K562 (cell line): ENCODE data around the gene NTM. TPM values are rescaled to one million over a fixed set of nuclear protein-coding genes. Genes with fewer than 3 reads are reported as not detected.

Experiments
- ATAC-seq: fragments of 200-7000 bp; cut with Tn5 transposase; 3 replicates; pipeline ENCODE4 v1.9.1; 2020; ENCODE audit warnings: moderate library complexity
- BruUV-seq: library from RNA; stranded (reverse); fragments of 400-500 nt; replicated peaks from 2 replicates; lab custom pipeline; 2021; lab: Mats Ljungman, UMichigan
- CTCF ChIA-PET: fragments of 300-600 bp; formaldehyde crosslinking; extraction: SDS; loops from one replicate; lab custom pipeline; 2021; ENCODE audit warnings: low intra/inter-chr PET ratio; lab: Yijun Ruan, JAX
- POLR2A ChIA-PET: fragments of 300-600, 350-650 bp; sonication (Branson Sonifier 250); formaldehyde crosslinking; extraction: SDS; loops from one replicate; lab custom pipeline; 2021; ENCODE audit warnings: antibody characterized with exemption, inconsistent platforms; lab: Yijun Ruan, JAX
- DNase-seq, 4 experiments: peaks; one replicate each; pipeline versions ENCODE4 v3.0.0 to v3.0.0-alpha.2; 2011 to 2018; ENCODE audit warnings: low spot score in 3 of 4, mixed read lengths in 3 of 4; ENCODE audit errors: extremely low read depth in 1 of 4
- FAIRE-seq: peaks from 2 replicates; lab custom pipeline; 2011; peaks lifted over from hg19 to GRCh38; lab: Jason Lieb, UNC
- H2AFZ ChIP-seq: 2 replicates; pipeline ENCODE4 v1.6.0; 2011; ENCODE audit warnings: low read depth, low read length, control low read depth, inconsistent platforms
- H3K27ac ChIP-seq: fragments of 200-600 bp; 3 replicates; pipeline ENCODE4 v1.8.0; 2011; ENCODE audit warnings: low read depth, mild to moderate bottlenecking, control low read depth, inconsistent platforms, low read length, moderate library complexity, mixed read lengths; ENCODE audit errors: extremely low read depth
- H3K27me3 ChIP-seq, 2 experiments: fragments of 300-600 bp in 1 of 2; 2 replicates in 1 of 2; 3 replicates in 1 of 2; pipeline versions ENCODE4 v1.6.0 to v1.8.0; 2011; ENCODE audit warnings: inconsistent platforms in 2 of 2, low read length in 2 of 2, mild to moderate bottlenecking in 1 of 2, mixed read lengths in 1 of 2, moderate library complexity in 1 of 2; ENCODE audit not compliant: control insufficient read depth in 2 of 2, insufficient read depth in 2 of 2
- H3K36me3 ChIP-seq: fragments of 300-600 bp; 3 replicates; pipeline ENCODE4 v1.8.0; 2011; ENCODE audit warnings: mild to moderate bottlenecking, low read length, inconsistent platforms; ENCODE audit not compliant: control insufficient read depth, insufficient read depth
- H3K4me1 ChIP-seq, 2 experiments: fragments of 200-600 bp in 1 of 2; replicated peaks in 1 of 2; 2 replicates in 1 of 2; 3 replicates in 1 of 2; pipeline versions ENCODE4 v1.5.1 to v1.8.0; 2011; ENCODE audit warnings: inconsistent platforms in 2 of 2, low read length in 2 of 2, mild to moderate bottlenecking in 1 of 2, mixed read lengths in 1 of 2, moderate library complexity in 1 of 2; ENCODE audit not compliant: control insufficient read depth in 2 of 2, insufficient read depth in 2 of 2
- H3K4me2 ChIP-seq: 2 replicates; pipeline ENCODE4 v1.6.1; 2011; ENCODE audit warnings: low read length, control low read depth, inconsistent platforms, mixed read lengths; ENCODE audit not compliant: insufficient read depth
- H3K4me3 ChIP-seq: fragments of 200-600 bp; sonication (generic), shearing (Covaris generic); 2 replicates; pipeline ENCODE4 v1.5.1; 2016; ENCODE audit warnings: control low read depth, inconsistent platforms
- H3K79me2 ChIP-seq: fragments of 200-600 bp; 3 replicates; pipeline ENCODE4 v1.8.0; 2011; ENCODE audit warnings: low read length, inconsistent platforms; ENCODE audit not compliant: control insufficient read depth, insufficient read depth
- H3K9ac ChIP-seq, 2 experiments: 2 replicates each; pipeline versions ENCODE4 v1.6.0 to v1.6.1; 2011; ENCODE audit warnings: low read depth in 2 of 2, low read length in 2 of 2, control low read depth in 1 of 2, inconsistent platforms in 1 of 2, mild to moderate bottlenecking in 1 of 2, mixed read lengths in 1 of 2; ENCODE audit not compliant: insufficient read depth in 1 of 2
- H3K9me1 ChIP-seq: one replicate; pipeline ENCODE4 v1.6.0; 2011; ENCODE audit warnings: inconsistent platforms, mild to moderate bottlenecking, low read length, moderate library complexity; ENCODE audit not compliant: control insufficient read depth, insufficient read depth
- H3K9me3 ChIP-seq: replicated peaks from 2 replicates; pipeline ENCODE4 v1.5.1; 2011; ENCODE audit warnings: low read depth, low read length, inconsistent platforms; ENCODE audit not compliant: control insufficient read depth, insufficient read depth
- H4K20me1 ChIP-seq: replicated peaks from 2 replicates; pipeline ENCODE4 v1.6.1; 2011; ENCODE audit warnings: low read length, inconsistent platforms, mixed read lengths; ENCODE audit not compliant: control insufficient read depth, insufficient read depth
- DIDO1 ChIP-seq: fragments of 450-650 bp; IDR thresholded peaks from 2 replicates; pipeline ENCODE4 v1.6.1; 2016; ENCODE audit warnings: low read depth, missing biosample characterization, missing genetic modification characterization
- ERF ChIP-seq: fragments of 450-650 bp; formaldehyde crosslinking; IDR thresholded peaks from 2 replicates; pipeline ENCODE4 v1.4.0; 2020; ENCODE audit warnings: mild to moderate bottlenecking, mixed read lengths
- GATAD2A ChIP-seq: fragments of 450-650 bp; IDR thresholded peaks from 2 replicates; pipeline ENCODE4 v1.6.1; 2017
- HCFC1 ChIP-seq: IDR thresholded peaks from 2 replicates; pipeline ENCODE4 v1.6.1; 2012; ENCODE audit warnings: low read depth, low read length, improper control_type of control experiment
- KAT8 ChIP-seq: fragments of 450-650 bp; IDR thresholded peaks from 2 replicates; pipeline ENCODE4 v1.6.1; 2016; ENCODE audit warnings: low read depth, mild to moderate bottlenecking
- RBBP5 ChIP-seq: fragments of 200-600 bp; sonication (generic); IDR thresholded peaks from 2 replicates; pipeline ENCODE4 v1.6.1; 2012; ENCODE audit warnings: borderline replicate concordance, mild to moderate bottlenecking, low read length, control low read depth, inconsistent platforms; ENCODE audit not compliant: insufficient read depth, poor library complexity, severe bottlenecking
- SP1 ChIP-seq: sonication (generic); formaldehyde crosslinking; IDR thresholded peaks from 2 replicates; pipeline ENCODE4 v1.8.1; 2022; ENCODE audit warnings: mild to moderate bottlenecking, missing genetic modification reagents
- ZNF12 ChIP-seq: sonication (generic); formaldehyde crosslinking; IDR thresholded peaks from 2 replicates; pipeline ENCODE4 v1.4.0; 2020; ENCODE audit warnings: mild to moderate bottlenecking, missing genetic modification reagents
- ZNF311 ChIP-seq: fragments of 250-450 bp; sonication (Bioruptor Pico); IDR thresholded peaks from 2 replicates; pipeline ENCODE4 v1.4.0; 2020; ENCODE audit warnings: mild to moderate bottlenecking, moderate library complexity
- ZNF586 ChIP-seq: fragments of 450-650 bp; formaldehyde crosslinking; conservative IDR thresholded peaks from 2 replicates; pipeline ENCODE4 v1.4.0; 2020; ENCODE audit warnings: mild to moderate bottlenecking, moderate library complexity
- ZNF695 ChIP-seq: fragments of 450-650 bp; formaldehyde crosslinking; IDR thresholded peaks from 2 replicates; pipeline ENCODE4 v1.4.0; 2020; ENCODE audit warnings: mild to moderate bottlenecking, moderate library complexity
- ZNF766 ChIP-seq: fragments of 200-800 bp; sonication (Bioruptor generic); conservative IDR thresholded peaks from 2 replicates; pipeline ENCODE4 v1.6.1; 2016; ENCODE audit warnings: missing genetic modification characterization, missing compliant biosample characterization
- WGBS: fragments of 100-300 bp; shearing (Covaris generic); methylation state at CpG from one replicate; pipeline ENCODE4 v1.1.6; 2016; ENCODE audit warnings: low coverage, mixed read lengths; ENCODE audit not compliant: insufficient coverage; ENCODE audit errors: missing lambda C conversion rate; 5-methylcytosine and 5-hydroxymethylcytosine counted together
- in situ Hi-C: fragments of 300-500 bp; cut with MboI; formaldehyde crosslinking; loops from 4 replicates; pipeline ENCODE4 v1.15.0; 2018; ENCODE audit warnings: inconsistent platforms, mixed read lengths
- intact Hi-C: fragments of 100-400 bp; cut with micrococcal nuclease; formaldehyde crosslinking; loops from 2 replicates; pipeline ENCODE4 v1.14.2; 2022
- polyA plus RNA-seq, 8 experiments: library from polyadenylated mRNA; depleted of rRNA in 4 of 8; stranded (reverse) in 5 of 8; unstranded in 3 of 8; fragments of >200 nt; fragmentation: Nextera tagmentation in 2 of 8; fragmentation: Illumina TruSeq in 1 of 8; extraction: Ambion mirVana in 2 of 8; extraction: Trizol in 1 of 8; gene quantifications; 2 replicates each; pipeline versions ENCODE4 v1.2.1 to v1.2.3, GENCODE V29; 2011 to 2014; ENCODE audit warnings: inconsistent platforms in 1 of 8, missing spikeins in 1 of 8
- total RNA-seq, 7 experiments: library from RNA; depleted of rRNA in 6 of 7; stranded (reverse); fragments of >200 nt in 6 of 7; fragmentation: Illumina TruSeq in 2 of 7; extraction: Trizol in 2 of 7; gene quantifications; 2 replicates each; pipeline versions ENCODE4 v1.2.1 to v1.2.3, GENCODE V29; 2011 to 2021; ENCODE audit warnings: low replicate concordance in 1 of 7
- TF ChIP-seq, protein P1 (sequence below): sonication (generic); formaldehyde crosslinking; IDR thresholded peaks from 2 replicates; pipeline ENCODE4 v1.8.1; 2023; ENCODE audit warnings: mild to moderate bottlenecking, missing genetic modification reagents, moderate library complexity
- TF ChIP-seq, protein P2 (sequence below): sonication (generic); formaldehyde crosslinking; IDR thresholded peaks from 2 replicates; pipeline ENCODE4 v1.8.0; 2022; ENCODE audit warnings: missing genetic modification reagents, mild to moderate bottlenecking, borderline replicate concordance
- TF ChIP-seq, protein P3 (sequence below): sonication (generic); formaldehyde crosslinking; IDR thresholded peaks from 2 replicates; pipeline ENCODE4 v1.8.0; 2022; ENCODE audit warnings: mild to moderate bottlenecking, low read depth, missing genetic modification reagents
- TF ChIP-seq, protein P4 (sequence below): fragments of 250-450 bp; sonication (Bioruptor Pico); IDR thresholded peaks from 2 replicates; pipeline ENCODE4 v1.5.0; 2021
- TF ChIP-seq, protein P5 (sequence below), 2 experiments: fragments of 200-800 bp in 1 of 2; sonication (Bioruptor generic) in 1 of 2; sonication (generic) in 1 of 2; formaldehyde crosslinking in 1 of 2; IDR thresholded peaks in 1 of 2; conservative IDR thresholded peaks in 1 of 2; 2 replicates each; pipeline versions ENCODE4 v1.5.0 to v1.6.1; 2016 to 2020; ENCODE audit warnings: missing compliant biosample characterization in 1 of 2, missing genetic modification characterization in 1 of 2, missing genetic modification reagents in 1 of 2

Gene NTM
- total and polyA plus RNA-seq, 9 of the 15 experiments (the other 6 are each of a cell fraction or from before 2014, with no cell fraction given) = not detected

DNA sequence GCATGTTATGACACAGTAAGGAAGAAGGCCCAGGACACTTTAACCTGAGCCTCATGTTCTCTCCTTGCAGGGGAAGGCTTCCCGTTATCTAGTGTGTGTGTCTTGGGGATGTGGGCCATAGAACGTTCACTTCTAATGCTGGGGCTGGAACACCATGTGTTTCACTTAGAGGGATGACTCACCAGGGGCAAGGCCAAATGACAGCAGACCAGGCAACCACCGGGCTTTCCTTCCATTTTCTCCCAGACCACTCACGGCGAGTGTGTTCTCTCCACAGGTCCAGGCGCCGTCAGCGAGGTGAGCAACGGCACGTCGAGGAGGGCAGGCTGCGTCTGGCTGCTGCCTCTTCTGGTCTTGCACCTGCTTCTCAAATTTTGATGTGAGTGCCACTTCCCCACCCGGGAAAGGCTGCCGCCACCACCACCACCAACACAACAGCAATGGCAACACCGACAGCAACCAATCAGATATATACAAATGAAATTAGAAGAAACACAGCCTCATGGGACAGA lies 964.4 kb downstream of the NTM start (continued):
- TF ChIP-seq, protein P1, sequence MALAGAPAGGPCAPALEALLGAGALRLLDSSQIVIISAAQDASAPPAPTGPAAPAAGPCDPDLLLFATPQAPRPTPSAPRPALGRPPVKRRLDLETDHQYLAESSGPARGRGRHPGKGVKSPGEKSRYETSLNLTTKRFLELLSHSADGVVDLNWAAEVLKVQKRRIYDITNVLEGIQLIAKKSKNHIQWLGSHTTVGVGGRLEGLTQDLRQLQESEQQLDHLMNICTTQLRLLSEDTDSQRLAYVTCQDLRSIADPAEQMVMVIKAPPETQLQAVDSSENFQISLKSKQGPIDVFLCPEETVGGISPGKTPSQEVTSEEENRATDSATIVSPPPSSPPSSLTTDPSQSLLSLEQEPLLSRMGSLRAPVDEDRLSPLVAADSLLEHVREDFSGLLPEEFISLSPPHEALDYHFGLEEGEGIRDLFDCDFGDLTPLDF (CRISPR knock-in tag) = no peak
- TF ChIP-seq SP1 (CRISPR knock-in tag) (no peak), ZNF311 (CRISPR knock-in tag) (no peak), ZNF586 (CRISPR knock-in tag) (no peak)
- TF ChIP-seq, protein P2, sequence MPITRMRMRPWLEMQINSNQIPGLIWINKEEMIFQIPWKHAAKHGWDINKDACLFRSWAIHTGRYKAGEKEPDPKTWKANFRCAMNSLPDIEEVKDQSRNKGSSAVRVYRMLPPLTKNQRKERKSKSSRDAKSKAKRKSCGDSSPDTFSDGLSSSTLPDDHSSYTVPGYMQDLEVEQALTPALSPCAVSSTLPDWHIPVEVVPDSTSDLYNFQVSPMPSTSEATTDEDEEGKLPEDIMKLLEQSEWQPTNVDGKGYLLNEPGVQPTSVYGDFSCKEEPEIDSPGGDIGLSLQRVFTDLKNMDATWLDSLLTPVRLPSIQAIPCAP (CRISPR knock-in tag) = no peak
- TF ChIP-seq, protein P3, sequence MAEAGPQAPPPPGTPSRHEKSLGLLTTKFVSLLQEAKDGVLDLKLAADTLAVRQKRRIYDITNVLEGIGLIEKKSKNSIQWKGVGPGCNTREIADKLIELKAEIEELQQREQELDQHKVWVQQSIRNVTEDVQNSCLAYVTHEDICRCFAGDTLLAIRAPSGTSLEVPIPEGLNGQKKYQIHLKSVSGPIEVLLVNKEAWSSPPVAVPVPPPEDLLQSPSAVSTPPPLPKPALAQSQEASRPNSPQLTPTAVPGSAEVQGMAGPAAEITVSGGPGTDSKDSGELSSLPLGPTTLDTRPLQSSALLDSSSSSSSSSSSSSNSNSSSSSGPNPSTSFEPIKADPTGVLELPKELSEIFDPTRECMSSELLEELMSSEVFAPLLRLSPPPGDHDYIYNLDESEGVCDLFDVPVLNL = no peak

DNA sequence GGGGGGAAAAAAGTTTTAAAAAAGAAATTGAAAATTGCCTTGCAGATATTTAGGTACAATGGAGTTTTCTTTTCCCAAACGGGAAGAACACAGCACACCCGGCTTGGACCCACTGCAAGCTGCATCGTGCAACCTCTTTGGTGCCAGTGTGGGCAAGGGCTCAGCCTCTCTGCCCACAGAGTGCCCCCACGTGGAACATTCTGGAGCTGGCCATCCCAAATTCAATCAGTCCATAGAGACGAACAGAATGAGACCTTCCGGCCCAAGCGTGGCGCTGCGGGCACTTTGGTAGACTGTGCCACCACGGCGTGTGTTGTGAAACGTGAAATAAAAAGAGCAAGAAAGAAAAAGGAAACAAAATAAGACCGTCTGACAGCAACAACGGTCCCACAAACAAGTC lies 964.9 kb downstream of the NTM start:
- DNase-seq (no peak), FAIRE-seq (no peak), ATAC-seq (no peak)
- H3K9me3 ChIP-seq = no peaks in the 10 kb centered on the region
- H3K4me1 ChIP-seq = no peaks in the 10 kb centered on the region
- H3K27ac ChIP-seq = no peak overlapping the region
- ChIA-PET POLR2A (no interaction called here), CTCF (no interaction called here)
- no peak overlapping the region for H3K4me2 ChIP-seq
- no peaks in the 10 kb centered on the region for H3K27me3 ChIP-seq
- BruUV-seq = no TSS peak
- in situ Hi-C loops = no loop called here
- no peak overlapping the region for H3K9ac ChIP-seq
- no peak overlapping the region for H2AFZ ChIP-seq
- WGBS = 3% methylated on average over 14 of the region's 14 CpGs
- intact Hi-C loops = no loop called here
- no peaks in the 10 kb centered on the region for H3K79me2 ChIP-seq
- H3K36me3 ChIP-seq = no peaks in the 10 kb centered on the region
- no peaks in the 10 kb centered on the region for H4K20me1 ChIP-seq
- no peak overlapping the region for H3K4me3 ChIP-seq
- no peaks in the 10 kb centered on the region for H3K9me1 ChIP-seq
- no peak for TF ChIP-seq ZNF695 (CRISPR knock-in tag)
- no peak for TF ChIP-seq SP1 (CRISPR knock-in tag)
- TF ChIP-seq ZNF766 = no peak
- TF ChIP-seq, protein P4, sequence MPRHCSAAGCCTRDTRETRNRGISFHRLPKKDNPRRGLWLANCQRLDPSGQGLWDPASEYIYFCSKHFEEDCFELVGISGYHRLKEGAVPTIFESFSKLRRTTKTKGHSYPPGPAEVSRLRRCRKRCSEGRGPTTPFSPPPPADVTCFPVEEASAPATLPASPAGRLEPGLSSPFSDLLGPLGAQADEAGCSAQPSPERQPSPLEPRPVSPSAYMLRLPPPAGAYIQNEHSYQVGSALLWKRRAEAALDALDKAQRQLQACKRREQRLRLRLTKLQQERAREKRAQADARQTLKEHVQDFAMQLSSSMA (CRISPR knock-in tag) = no peak
- no peak for TF ChIP-seq RBBP5
- TF ChIP-seq ZNF12 (CRISPR knock-in tag) = no peak
- TF ChIP-seq KAT8 = no peak
- no peak for TF ChIP-seq DIDO1 (tag)
- no peak for TF ChIP-seq HCFC1
- TF ChIP-seq ERF (CRISPR knock-in tag) = no peak
- TF ChIP-seq GATAD2A = no peak
- TF ChIP-seq, protein P5, sequence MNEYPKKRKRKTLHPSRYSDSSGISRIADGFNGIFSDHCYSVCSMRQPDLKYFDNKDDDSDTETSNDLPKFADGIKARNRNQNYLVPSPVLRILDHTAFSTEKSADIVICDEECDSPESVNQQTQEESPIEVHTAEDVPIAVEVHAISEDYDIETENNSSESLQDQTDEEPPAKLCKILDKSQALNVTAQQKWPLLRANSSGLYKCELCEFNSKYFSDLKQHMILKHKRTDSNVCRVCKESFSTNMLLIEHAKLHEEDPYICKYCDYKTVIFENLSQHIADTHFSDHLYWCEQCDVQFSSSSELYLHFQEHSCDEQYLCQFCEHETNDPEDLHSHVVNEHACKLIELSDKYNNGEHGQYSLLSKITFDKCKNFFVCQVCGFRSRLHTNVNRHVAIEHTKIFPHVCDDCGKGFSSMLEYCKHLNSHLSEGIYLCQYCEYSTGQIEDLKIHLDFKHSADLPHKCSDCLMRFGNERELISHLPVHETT (CRISPR knock-in tag; conservative IDR thresholded peaks at IDR 0.05 in 1 of 2, IDR thresholded peaks at IDR 0.05 in 1 of 2) = no peak
